ENCODE measurements around the gene SYT7.

Gene SYT7

GRCh38 chr11:61505640-61506155 lies 75.2 kb downstream of the SYT7 start:
- TF ChIP-seq CTCF (IDR thresholded peaks at IDR 0.05), result no peak
- Histone ChIP-seq H3K27me3 (peaks cover 78% of the 10 kb centered on the region), H3K4me3 (ENCODE audit: low read depth in 1 of 2, low read length in 1 of 2) (no peak overlapping the region), H3K27ac (no peak overlapping the region), H3K36me3 (no peaks in the 10 kb centered on the region), H3K9me3 (no peaks in the 10 kb centered on the region), H3K4me1 (ENCODE audit: control insufficient read depth in 1 of 2, insufficient read depth in 1 of 2, low read depth in 1 of 2, low read length in 1 of 2) (peaks cover 6 to 8% of the 10 kb centered on the region in 2 experiments)

- peaks cover 72% of the 10 kb centered on the region for H3K27me3 ChIP-seq
- no peaks in the 10 kb centered on the region for H3K9me3 ChIP-seq
- H3K4me1 ChIP-seq (ENCODE audit: control insufficient read depth in 1 of 2, insufficient read depth in 1 of 2, low read depth in 1 of 2, low read length in 1 of 2), result peaks cover 6 to 8% of the 10 kb centered on the region in 2 experiments
- TF ChIP-seq CTCF (IDR thresholded peaks at IDR 0.05), result no peak
- H3K36me3 ChIP-seq, result no peaks in the 10 kb centered on the region
- H3K4me3 ChIP-seq (ENCODE audit: low read depth in 1 of 2, low read length in 1 of 2), result no peak overlapping the region
- H3K27ac ChIP-seq, result no peak overlapping the region
These were observed 75.8 kb downstream of the SYT7 start for GRCh38 chr11:61505106-61505505.

GRCh38 chr11:61503135-61503770 lies 77.6 kb downstream of the SYT7 start:
- Histone ChIP-seq H3K36me3 (no peaks in the 10 kb centered on the region), H3K4me3 (ENCODE audit: low read depth in 1 of 2, low read length in 1 of 2) (no peak overlapping the region), H3K27ac (no peak overlapping the region), H3K27me3 (peaks cover 53% of the 10 kb centered on the region), H3K4me1 (ENCODE audit: control insufficient read depth in 1 of 2, insufficient read depth in 1 of 2, low read depth in 1 of 2, low read length in 1 of 2) (no peaks in the 10 kb centered on the region), H3K9me3 (no peaks in the 10 kb centered on the region)
- TF ChIP-seq CTCF (IDR thresholded peaks at IDR 0.05), result no peak

- Histone ChIP-seq H3K9me3 (no peaks in the 10 kb centered on the region), H3K4me3 (ENCODE audit: low read depth in 1 of 2, low read length in 1 of 2) (no peak overlapping the region), H3K36me3 (no peaks in the 10 kb centered on the region), H3K4me1 (ENCODE audit: control insufficient read depth in 1 of 2, insufficient read depth in 1 of 2, low read depth in 1 of 2, low read length in 1 of 2) (no peaks in the 10 kb centered on the region), H3K27me3 (peaks cover 46% of the 10 kb centered on the region), H3K27ac (no peak overlapping the region)
- no peak for TF ChIP-seq CTCF (IDR thresholded peaks at IDR 0.05)
These were observed 78.4 kb downstream of the SYT7 start for GRCh38 chr11:61502522-61502921.

GRCh38 chr11:61499816-61500491 lies 80.9 kb downstream of the SYT7 start:
- TF ChIP-seq CTCF (IDR thresholded peaks at IDR 0.05), result no peak
- no peak overlapping the region for H3K4me3 ChIP-seq (ENCODE audit: low read depth in 1 of 2, low read length in 1 of 2)
- no peaks in the 10 kb centered on the region for H3K4me1 ChIP-seq (ENCODE audit: control insufficient read depth in 1 of 2, insufficient read depth in 1 of 2, low read depth in 1 of 2, low read length in 1 of 2)
- H3K27ac ChIP-seq, result no peak overlapping the region
- H3K9me3 ChIP-seq, result no peaks in the 10 kb centered on the region
- no peaks in the 10 kb centered on the region for H3K36me3 ChIP-seq
- peaks cover 20% of the 10 kb centered on the region for H3K27me3 ChIP-seq
